ENCODE measurements around the gene PPP4R2. TPM values are rescaled to one million over a fixed set of nuclear protein-coding genes. Genes with fewer than 3 reads are reported as not detected.

PPP4R2 gene
- total RNA-seq, 1 donor from 2014 or later = 100 TPM

- Mint-ChIP-seq H3K27me3 (no peaks in the 10 kb centered on the region), H3K36me3 (no peaks in the 10 kb centered on the region), H3K4me3 (no peak overlapping the region), H3K27ac (no peak overlapping the region), H3K9me3 (peaks cover 5% of the 10 kb centered on the region), H3K4me1 (ENCODE audit: unreplicated experiment) (no peaks in the 10 kb centered on the region)
- no peak for TF ChIP-seq CTCF (conservative IDR thresholded peaks at IDR 0.05)
- DNase-seq (ENCODE audit: extremely low spot score, unreplicated experiment) = no peak
These were observed 119.2 kb downstream of the PPP4R2 start for GRCh38 chr3:73115806-73116205.

Other genes with a start within 250 kb of the PPP4R2 start
- 22.9 and 23.7 TPM in 2 replicates for gene SHQ1, start 148.4 kb upstream of the PPP4R2 start, total RNA-seq (ENCODE audit: low replicate concordance)
- gene GXYLT2, start 108.8 kb upstream of the PPP4R2 start, total RNA-seq (ENCODE audit: low replicate concordance) = 6.3 and 25.8 TPM in 2 replicates
- gene EBLN2, start 64.8 kb downstream of the PPP4R2 start, total RNA-seq (ENCODE audit: low replicate concordance) = 6.3 and 6.4 TPM in 2 replicates